Trophoblast cell (in vitro differentiated cells and primary cell): ENCODE measurements around the gene ASH1L.
"Not testable (repeated sequence)": the region's sequence is repeated elsewhere in the genome, so short reads cannot be mapped to it uniquely, and the experiment has no call there.

Source experiments
- DNase-seq, 2 donors: peaks; one replicate each; pipeline ENCODE4 v3.0.0-alpha.2; 2016
- H2AFZ ChIP-seq: 2 replicates; pipeline ENCODE4 v1.6.1; 2013; ENCODE audit warnings: low read length, moderate library complexity, mild to moderate bottlenecking; ENCODE audit not compliant: insufficient read depth, poor library complexity
- H2AK5ac ChIP-seq: 2 replicates; pipeline ENCODE4 v1.6.1; 2013; ENCODE audit warnings: mild to moderate bottlenecking, low read length
- H2BK120ac ChIP-seq: 2 replicates; pipeline ENCODE4 v1.6.1; 2013; ENCODE audit warnings: low read length, mild to moderate bottlenecking, moderate library complexity; ENCODE audit not compliant: insufficient read depth, poor library complexity
- H2BK12ac ChIP-seq: 2 replicates; pipeline ENCODE4 v1.6.1; 2013; ENCODE audit warnings: mild to moderate bottlenecking, low read length, moderate library complexity
- H2BK5ac ChIP-seq: 2 replicates; pipeline ENCODE4 v1.6.1; 2013; ENCODE audit warnings: low read length, low read depth, moderate library complexity, mild to moderate bottlenecking; ENCODE audit not compliant: poor library complexity
- H3K14ac ChIP-seq: 2 replicates; pipeline ENCODE4 v1.6.1; 2013; ENCODE audit warnings: mild to moderate bottlenecking, low read length
- H3K18ac ChIP-seq: 2 replicates; pipeline ENCODE4 v1.6.1; 2013; ENCODE audit warnings: mild to moderate bottlenecking, low read length
- H3K23ac ChIP-seq: 2 replicates; pipeline ENCODE4 v1.6.1; 2013; ENCODE audit warnings: low read length
- H3K27ac ChIP-seq: 2 replicates; pipeline ENCODE4 v1.5.1; 2013; ENCODE audit warnings: low read depth, mild to moderate bottlenecking, inconsistent platforms, low read length, moderate library complexity
- H3K27me3 ChIP-seq: 2 replicates; pipeline ENCODE4 v1.6.1; 2013; ENCODE audit warnings: inconsistent platforms, mild to moderate bottlenecking, low read length, moderate library complexity; ENCODE audit not compliant: insufficient read depth
- H3K36me3 ChIP-seq, 2 experiments: 1 replicate in 1 of 2; 2 replicates in 1 of 2; pipeline ENCODE4 v1.6.1; 2013; ENCODE audit warnings: low read length in 2 of 2, mild to moderate bottlenecking in 2 of 2, moderate library complexity in 1 of 2; ENCODE audit not compliant: insufficient read depth in 2 of 2, control insufficient read depth in 1 of 2
- H3K4ac ChIP-seq: 2 replicates; pipeline ENCODE4 v1.6.1; 2013; ENCODE audit warnings: low read depth, mild to moderate bottlenecking, low read length, moderate library complexity
- H3K4me1 ChIP-seq, 2 experiments: 1 replicate in 1 of 2; 2 replicates in 1 of 2; pipeline ENCODE4 v1.6.1; 2013; ENCODE audit warnings: low read length in 2 of 2, mild to moderate bottlenecking in 2 of 2, moderate library complexity in 1 of 2; ENCODE audit not compliant: insufficient read depth in 2 of 2, control insufficient read depth in 1 of 2
- H3K4me2 ChIP-seq: 2 replicates; pipeline ENCODE4 v1.6.1; 2013; ENCODE audit warnings: inconsistent platforms, mild to moderate bottlenecking, low read length, moderate library complexity
- H3K4me3 ChIP-seq: 2 replicates; pipeline ENCODE4 v1.5.1; 2013; ENCODE audit warnings: mild to moderate bottlenecking, low read depth, low read length, inconsistent platforms
- H3K79me1 ChIP-seq: one replicate; pipeline ENCODE4 v1.6.1; 2013; ENCODE audit warnings: low read length
- H3K79me2 ChIP-seq: 2 replicates; pipeline ENCODE4 v1.6.1; 2013; ENCODE audit warnings: low read length, mild to moderate bottlenecking; ENCODE audit not compliant: control insufficient read depth, insufficient read depth, poor library complexity
- H3K9ac ChIP-seq: 2 replicates; pipeline ENCODE4 v1.6.1; 2013; ENCODE audit warnings: mild to moderate bottlenecking, low read length
- H3K9me3 ChIP-seq: 2 replicates; pipeline ENCODE4 v1.6.1; 2013; ENCODE audit warnings: low read depth, mild to moderate bottlenecking, control low read depth, inconsistent platforms, low read length; ENCODE audit not compliant: insufficient read depth
- H4K12ac ChIP-seq: 2 replicates; pipeline ENCODE4 v1.6.1; 2013; ENCODE audit warnings: low read depth, mild to moderate bottlenecking, low read length, moderate library complexity
- H4K8ac ChIP-seq: 2 replicates; pipeline ENCODE4 v1.6.1; 2013; ENCODE audit warnings: low read depth, mild to moderate bottlenecking, low read length, moderate library complexity
- H4K91ac ChIP-seq: one replicate; pipeline ENCODE4 v1.6.1; 2013; ENCODE audit warnings: low read depth, mild to moderate bottlenecking, low read length, moderate library complexity
- WGBS: extraction: QIAGEN DNeasy Blood & Tissue Kit; methylation state at CpG from one replicate; pipeline ENCODE4 v1.1.7; 2013; ENCODE audit warnings: missing lambda C conversion rate; ENCODE audit not compliant: insufficient read length, insufficient coverage; ENCODE audit errors: extremely low coverage; 5-methylcytosine and 5-hydroxymethylcytosine counted together

ASH1L gene

GRCh38 chr1:155392898-155393411 is 169.6 kb downstream of the ASH1L start:
- no CpG with 5 or more reads among the region's 5 CpGs for WGBS
- Histone ChIP-seq H2AFZ (no peak overlapping the region), H3K14ac (no peak overlapping the region)

DNA sequence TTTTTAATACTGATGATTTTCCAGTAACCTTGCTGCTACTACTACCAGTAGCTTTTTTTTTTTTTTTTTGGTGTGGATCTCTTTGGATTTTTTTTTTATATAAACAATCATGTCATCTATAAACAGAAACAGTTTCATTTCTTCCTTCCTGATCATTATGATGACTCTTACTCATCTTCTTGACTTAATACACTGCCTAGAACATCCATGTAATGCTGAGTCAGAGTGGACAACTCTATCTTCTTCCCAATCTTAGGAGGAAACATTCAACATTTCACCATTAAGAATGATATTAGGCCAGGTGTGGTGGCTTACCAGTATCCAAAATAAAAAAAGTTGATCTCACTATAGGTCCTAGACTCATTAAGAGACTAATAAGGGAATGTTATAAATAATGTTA is 172.8 kb downstream of the ASH1L start:
- no peak for DNase-seq
- Histone ChIP-seq H2AK5ac (no peak overlapping the region), H3K4me1 (no peaks in the 10 kb centered on the region), H3K27ac (no peak overlapping the region), H2BK12ac (no peak overlapping the region), H2AFZ (no peak overlapping the region), H2BK120ac (no peak overlapping the region), H3K36me3 (peaks cover 5 to 18% of the 10 kb centered on the region in 2 experiments), H4K8ac (no peak overlapping the region), H2BK5ac (no peak overlapping the region), H3K14ac (no peak overlapping the region), H3K79me2 (no peaks in the 10 kb centered on the region), H3K4me2 (no peak overlapping the region), H3K4ac (no peak overlapping the region), H3K23ac (no peak overlapping the region), H3K18ac (no peak overlapping the region), H4K91ac (no peak overlapping the region), H3K9ac (no peak overlapping the region), H4K12ac (no peak overlapping the region), H3K9me3 (no peaks in the 10 kb centered on the region), H3K27me3 (no peaks in the 10 kb centered on the region), H3K4me3 (no peak overlapping the region), H3K79me1 (no peaks in the 10 kb centered on the region)

More at GRCh38 chr1:155392898-155393411, 169.6 kb downstream of the ASH1L start:
- no peak for DNase-seq
- H4K91ac ChIP-seq, result no peak overlapping the region
- H3K79me2 ChIP-seq, result no peaks in the 10 kb centered on the region
- no peak overlapping the region for H3K9ac ChIP-seq
- H3K23ac ChIP-seq, result no peak overlapping the region
- H4K8ac ChIP-seq, result no peak overlapping the region
- H3K9me3 ChIP-seq, result no peaks in the 10 kb centered on the region
- H3K4me1 ChIP-seq, result no peaks in the 10 kb centered on the region
- H3K18ac ChIP-seq, result no peak overlapping the region
- no peak overlapping the region for H2BK120ac ChIP-seq
- no peak overlapping the region for H3K4ac ChIP-seq
- H4K12ac ChIP-seq, result no peak overlapping the region
- H2AK5ac ChIP-seq, result no peak overlapping the region
- no peak overlapping the region for H3K4me2 ChIP-seq
- no peak overlapping the region for H3K4me3 ChIP-seq
- peaks cover 7 to 21% of the 10 kb centered on the region in 2 experiments for H3K36me3 ChIP-seq
- H2BK12ac ChIP-seq, result no peak overlapping the region
- H3K27ac ChIP-seq, result no peak overlapping the region
- no peak overlapping the region for H2BK5ac ChIP-seq
- no peaks in the 10 kb centered on the region for H3K27me3 ChIP-seq
- no peaks in the 10 kb centered on the region for H3K79me1 ChIP-seq

- H3K79me1 ChIP-seq, H3K18ac ChIP-seq, H3K27me3 ChIP-seq, H3K27ac ChIP-seq, H3K23ac ChIP-seq, H2AK5ac ChIP-seq, H2BK12ac ChIP-seq, H4K8ac ChIP-seq, H4K12ac ChIP-seq, H3K14ac ChIP-seq, H3K4me3 ChIP-seq, H3K9me3 ChIP-seq, DNase-seq, H3K79me2 ChIP-seq, H2BK5ac ChIP-seq, H3K4me1 ChIP-seq, H2AFZ ChIP-seq, H2BK120ac ChIP-seq, H3K4me2 ChIP-seq, H3K9ac ChIP-seq, H4K91ac ChIP-seq, H3K4ac ChIP-seq: not testable (repeated sequence)
- WGBS, result no CpG with 5 or more reads among the region's 5 CpGs
- peaks cover 2 to 14% of the 10 kb centered on the region in 2 experiments for H3K36me3 ChIP-seq
These were observed 176.8 kb downstream of the ASH1L start for GRCh38 chr1:155385836-155386235.

GRCh38 chr1:155383406-155383805 is 179.2 kb downstream of the ASH1L start:
- Histone ChIP-seq H4K12ac (no peak overlapping the region), H3K79me2 (no peaks in the 10 kb centered on the region), H3K4me1 (no peaks in the 10 kb centered on the region), H2BK5ac (no peak overlapping the region), H3K4ac (no peak overlapping the region), H2AK5ac (no peak overlapping the region), H3K9me3 (no peaks in the 10 kb centered on the region), H3K79me1 (no peaks in the 10 kb centered on the region), H3K18ac (no peak overlapping the region), H4K8ac (no peak overlapping the region), H3K36me3 (peaks cover 2 to 8% of the 10 kb centered on the region in 2 experiments), H3K4me2 (no peak overlapping the region), H3K9ac (no peak overlapping the region), H4K91ac (no peak overlapping the region), H2BK120ac (no peak overlapping the region), H3K14ac (no peak overlapping the region), H3K4me3 (no peak overlapping the region), H2AFZ (no peak overlapping the region), H3K27me3 (no peaks in the 10 kb centered on the region), H2BK12ac (no peak overlapping the region), H3K23ac (no peak overlapping the region), H3K27ac (no peak overlapping the region)
- WGBS, result no CpG with 5 or more reads among the region's 1 CpG
- DNase-seq, result peak in 1 of 2 donors; percentile 55
